Naive thymus-derived CD4-positive, alpha-beta T cell (primary cell): ENCODE results near the gene LDLRAD4. TPM values are rescaled to one million over a fixed set of nuclear protein-coding genes. Genes with fewer than 3 reads are reported as not detected.

Experiments
- ATAC-seq: fragments of 150-1000 bp; cut with Tn5 transposase; 2 replicates; pipeline ENCODE4 v1.10.0; 2021; ENCODE audit warnings: mild to moderate bottlenecking, moderate library complexity
- CTCF ChIA-PET: fragments of 350-600 bp; sonication (Branson Sonifier 250); formaldehyde crosslinking; loops from one replicate; lab custom pipeline; 2021; ENCODE audit warnings: antibody characterized with exemption; lab: Charles Lee
- POLR2A ChIA-PET: fragments of 350-600 bp; sonication (Branson Sonifier 250); formaldehyde crosslinking; loops from one replicate; lab custom pipeline; 2021; ENCODE audit warnings: antibody characterized with exemption, inconsistent platforms; lab: Charles Lee
- DNase-seq, 9 donors: peaks; one replicate each; pipeline versions ENCODE4 v3.0.0 to v3.0.0-alpha.2; 2020 to 2022; ENCODE audit warnings: mixed read lengths in 1 of 9
- H3K27ac ChIP-seq: one replicate; pipeline ENCODE4 v1.7.0; 2013; ENCODE audit warnings: mild to moderate bottlenecking, low read depth, low read length, moderate library complexity
- H3K27me3 ChIP-seq, 2 donors: one replicate each; pipeline ENCODE4 v1.7.0; 2013; ENCODE audit warnings: low read length in 2 of 2, mild to moderate bottlenecking in 2 of 2, moderate library complexity in 2 of 2; ENCODE audit not compliant: control insufficient read depth in 2 of 2, insufficient read depth in 2 of 2
- H3K36me3 ChIP-seq, 3 experiments: 1 replicate in 2 of 3; 2 replicates in 1 of 3; pipeline ENCODE4 v1.7.0; 2013; ENCODE audit warnings: low read length in 3 of 3, mild to moderate bottlenecking in 3 of 3, moderate library complexity in 1 of 3; ENCODE audit not compliant: insufficient read depth in 3 of 3, control insufficient read depth in 2 of 3
- H3K4me1 ChIP-seq, 2 donors: one replicate each; pipeline ENCODE4 v1.7.0; 2013; ENCODE audit warnings: low read length in 2 of 2, mild to moderate bottlenecking in 2 of 2, moderate library complexity in 1 of 2; ENCODE audit not compliant: control insufficient read depth in 2 of 2, insufficient read depth in 2 of 2
- H3K4me3 ChIP-seq: 2 replicates; pipeline ENCODE4 v1.7.0; 2013; ENCODE audit warnings: mild to moderate bottlenecking, low read length
- H3K9me3 ChIP-seq, 3 experiments: 1 replicate in 2 of 3; 2 replicates in 1 of 3; pipeline ENCODE4 v1.7.0; 2013; ENCODE audit warnings: low read length in 3 of 3; ENCODE audit not compliant: control insufficient read depth in 2 of 3
- H3K27ac Mint-ChIP-seq, 9 donors: one replicate each; pipeline ENCODE4 v1.8.0; 2020 to 2022; ENCODE audit warnings: mixed read lengths in 9 of 9, mild to moderate bottlenecking in 8 of 9, moderate library complexity in 5 of 9, inconsistent platforms in 2 of 9
- H3K27me3 Mint-ChIP-seq, 5 donors: one replicate each; pipeline ENCODE4 v1.8.0; 2021 to 2022; ENCODE audit warnings: mixed read lengths in 5 of 5, mild to moderate bottlenecking in 1 of 5
- H3K36me3 Mint-ChIP-seq, 5 donors: one replicate each; pipeline ENCODE4 v1.8.0; 2020 to 2022; ENCODE audit warnings: mixed read lengths in 5 of 5, mild to moderate bottlenecking in 3 of 5, inconsistent platforms in 1 of 5
- H3K4me1 Mint-ChIP-seq, 7 donors: one replicate each; pipeline ENCODE4 v1.8.0; 2020 to 2022; ENCODE audit warnings: mixed read lengths in 7 of 7, mild to moderate bottlenecking in 3 of 7, inconsistent platforms in 1 of 7
- H3K4me3 Mint-ChIP-seq, 10 donors: one replicate each; pipeline ENCODE4 v1.8.0; 2020 to 2022; ENCODE audit warnings: mild to moderate bottlenecking in 10 of 10, mixed read lengths in 10 of 10, moderate library complexity in 6 of 10, inconsistent platforms in 2 of 10
- H3K9me3 Mint-ChIP-seq, 11 donors: one replicate each; pipeline ENCODE4 v1.8.0; 2020 to 2022; ENCODE audit warnings: mixed read lengths in 11 of 11, mild to moderate bottlenecking in 4 of 11, inconsistent platforms in 1 of 11, moderate library complexity in 1 of 11
- intact Hi-C, 2 donors: fragments of 100-400 bp; cut with micrococcal nuclease; formaldehyde crosslinking; loops; one replicate each; pipeline ENCODE4 v1.15.1; 2023
- polyA plus RNA-seq, 2 donors: library from polyadenylated mRNA; unstranded; fragments of 300-500 nt; fragmentation: Illumina TruSeq; gene quantifications; one replicate each; pipeline ENCODE4 v1.2.3, GENCODE V29; 2021
- total RNA-seq, 6 experiments: library from RNA in 5 of 6; stranded (reverse) in 5 of 6; gene quantifications; 1 replicate in 5 of 6; 2 replicates in 1 of 6; pipeline ENCODE4 v1.2.3 and lab custom pipeline; 2021 to 2026

The LDLRAD4 gene
- total and polyA plus RNA-seq, 7 experiments from 2014 or later: 13.0 to 84.3 (median 53.7) TPM

DNA sequence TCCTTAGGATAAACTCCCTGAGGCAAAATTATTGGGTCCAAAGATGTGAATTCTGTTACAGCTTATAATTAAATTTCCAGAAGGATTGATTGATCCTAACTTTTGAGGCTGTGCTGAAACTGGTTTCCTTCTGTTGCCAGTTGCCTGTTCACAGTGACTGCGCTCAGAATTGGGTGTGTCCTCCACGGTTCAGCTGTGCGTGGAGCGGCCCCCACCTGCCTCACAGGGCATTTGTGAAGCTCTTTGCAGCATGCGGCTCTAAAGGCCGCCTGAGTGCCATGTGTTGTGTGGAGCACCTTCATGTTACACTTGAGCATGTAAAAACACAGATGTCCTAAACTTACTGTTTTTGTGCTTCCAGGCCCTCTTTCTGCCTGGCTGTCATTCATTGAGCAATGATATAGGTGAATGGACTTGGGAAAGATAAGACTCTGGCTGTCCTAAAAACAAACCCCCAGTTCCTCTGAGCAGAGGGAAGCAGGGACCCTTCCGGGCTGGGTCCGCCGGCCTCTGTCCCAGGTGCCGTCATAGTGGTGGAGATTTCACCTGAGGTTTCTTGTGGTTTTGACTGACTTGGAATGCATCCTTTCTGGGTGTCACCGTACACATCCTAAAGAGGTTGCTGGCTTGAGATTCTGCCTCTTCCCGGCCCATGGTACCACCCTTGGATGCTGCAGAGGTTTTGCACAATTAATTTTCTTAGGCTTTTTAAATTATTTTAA, 173.6 kb downstream of the LDLRAD4 start:
- no peak overlapping the region for H3K27ac ChIP-seq
- DNase-seq (peak in 3 of 9 donors; percentile 30 to 35 (median 31)), ATAC-seq (peak; percentile 50)
- Mint-ChIP-seq H3K36me3 (peaks cover 0 to 17% (median 9%) of the 10 kb centered on the region in 5 donors), H3K9me3 (no peaks in the 10 kb centered on the region), H3K4me3 (no peak overlapping the region), H3K27ac (peak overlapping the region in 3 of 9 donors; percentile 20 to 50 (median 33)), H3K4me1 (peaks cover 7 to 61% (median 29%) of the 10 kb centered on the region in 7 donors), H3K27me3 (no peaks in the 10 kb centered on the region)
- intact Hi-C loops: loop anchor here in 1 of 2 donors (1.0 kb wide), 1 partner anchor 176 kb away; no protein-coding TSS in a partner anchor
- H3K9me3 ChIP-seq: no peaks in the 10 kb centered on the region
- no peak overlapping the region for H3K4me3 ChIP-seq
- H3K36me3 ChIP-seq: peaks cover 0 to 8% (median 0%) of the 10 kb centered on the region in 3 experiments
- peaks cover 0 to 5% of the 10 kb centered on the region in 2 donors for H3K4me1 ChIP-seq
- ChIA-PET CTCF (no interaction called here), POLR2A (interaction anchor here (0.5 to 1.5 kb wide), 2 partner anchors 18 to 93 kb away, joined by 3 to 4 read pairs; no protein-coding TSS in a partner anchor)
- no peaks in the 10 kb centered on the region for H3K27me3 ChIP-seq

DNA sequence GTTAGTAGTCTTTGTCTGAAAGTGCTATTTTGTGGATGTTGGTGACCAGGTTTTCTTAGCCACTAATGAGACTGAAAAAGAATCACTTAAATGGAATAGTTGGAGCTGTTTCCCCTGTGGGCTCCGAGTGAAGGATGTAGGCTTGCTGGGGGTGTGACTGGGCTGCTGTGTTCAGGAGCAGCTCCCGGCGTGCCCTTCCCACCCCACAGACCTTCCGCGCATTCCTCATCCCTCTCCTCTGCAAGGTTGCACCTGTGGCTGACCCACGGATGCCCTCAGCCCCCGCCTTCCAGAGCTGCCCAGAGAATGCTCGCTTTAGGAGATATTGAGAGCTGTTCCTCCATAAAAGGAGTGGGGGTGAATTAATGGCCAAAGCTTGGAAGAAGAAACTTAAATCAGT, 174.3 kb downstream of the LDLRAD4 start:
- peaks cover 7 to 59% (median 27%) of the 10 kb centered on the region in 7 donors for H3K4me1 Mint-ChIP-seq
- peaks cover 0 to 3% (median 0%) of the 10 kb centered on the region in 3 experiments for H3K36me3 ChIP-seq
- ChIA-PET CTCF (no interaction called here), POLR2A (no interaction called here)
- no peak overlapping the region for H3K27ac ChIP-seq
- H3K27ac Mint-ChIP-seq: no peak overlapping the region
- H3K4me3 ChIP-seq: no peak overlapping the region
- DNase-seq (no peak), ATAC-seq (no peak)
- H3K36me3 Mint-ChIP-seq: peaks cover 0 to 21% (median 7%) of the 10 kb centered on the region in 5 donors
- peak overlapping the region in 1 of 10 donors; percentile 5 for H3K4me3 Mint-ChIP-seq
- no peaks in the 10 kb centered on the region for H3K27me3 ChIP-seq
- no peaks in the 10 kb centered on the region for H3K9me3 Mint-ChIP-seq
- intact Hi-C loops: loop anchor here in 1 of 2 donors (1.0 kb wide), 1 partner anchor 177 kb away; no protein-coding TSS in a partner anchor
- H3K4me1 ChIP-seq: peaks cover 0 to 5% of the 10 kb centered on the region in 2 donors
- no peaks in the 10 kb centered on the region for H3K9me3 ChIP-seq
- no peaks in the 10 kb centered on the region for H3K27me3 Mint-ChIP-seq

DNA sequence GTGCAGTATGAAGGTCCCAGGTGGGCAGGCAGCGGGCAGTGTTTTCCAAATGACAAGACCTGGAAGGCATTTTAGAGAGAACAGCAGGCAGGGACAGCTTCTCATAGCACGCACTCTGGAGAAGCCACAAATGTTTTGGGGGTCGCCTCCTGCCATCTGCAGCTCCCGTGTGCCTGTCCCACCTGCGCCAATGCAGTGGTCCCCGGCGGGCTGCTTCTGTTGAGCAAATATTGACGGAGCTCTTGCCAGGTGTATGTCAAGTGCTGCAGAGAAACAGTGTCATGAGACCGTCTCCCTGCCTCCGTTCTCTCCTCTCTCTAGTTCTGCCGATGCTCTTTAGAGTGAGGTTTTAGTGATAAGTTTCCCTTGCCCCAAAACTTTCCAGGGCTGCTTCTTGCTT, 174.8 kb downstream of the LDLRAD4 start:
- Mint-ChIP-seq H3K36me3 (peaks cover 0 to 16% (median 2%) of the 10 kb centered on the region in 5 donors), H3K27ac (peak overlapping the region in 2 of 9 donors; percentile 2 to 34), H3K9me3 (no peaks in the 10 kb centered on the region), H3K4me3 (peak overlapping the region in 1 of 10 donors; percentile 5), H3K27me3 (no peaks in the 10 kb centered on the region), H3K4me1 (peaks cover 7 to 54% (median 27%) of the 10 kb centered on the region in 7 donors)
- no peak for ATAC-seq
- H3K27me3 ChIP-seq: no peaks in the 10 kb centered on the region
- H3K4me1 ChIP-seq: peaks cover 0 to 5% of the 10 kb centered on the region in 2 donors
- no peak overlapping the region for H3K27ac ChIP-seq
- ChIA-PET CTCF (no interaction called here), POLR2A (no interaction called here)
- intact Hi-C loops: no loop called here
- no peak for DNase-seq
- H3K9me3 ChIP-seq: no peaks in the 10 kb centered on the region
- no peak overlapping the region for H3K4me3 ChIP-seq
- no peaks in the 10 kb centered on the region for H3K36me3 ChIP-seq

DNA sequence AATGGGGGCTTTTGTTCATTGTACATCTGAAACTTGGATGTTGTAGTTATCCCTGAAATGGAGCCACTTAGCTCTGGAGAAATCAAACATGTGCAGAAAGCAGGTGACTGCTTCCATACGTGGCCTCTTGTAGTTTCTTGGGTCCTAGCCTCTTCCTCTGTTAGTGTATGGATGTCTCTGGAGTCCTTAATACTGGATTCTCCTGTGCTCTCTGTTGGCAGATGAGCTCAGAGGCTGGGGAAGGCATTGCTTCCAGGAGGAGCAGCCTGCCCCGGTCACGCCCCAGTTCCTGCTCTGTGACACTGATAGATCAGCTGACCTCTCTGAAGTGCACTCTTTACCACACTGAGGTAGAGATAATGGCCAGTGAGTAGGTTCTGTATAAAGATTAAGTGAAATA, 176.2 kb downstream of the LDLRAD4 start:
- H3K4me1 ChIP-seq: peaks cover 0 to 5% of the 10 kb centered on the region in 2 donors
- CTCF ChIA-PET: no interaction called here
- H3K36me3 ChIP-seq: no peaks in the 10 kb centered on the region
- H3K4me3 ChIP-seq: no peak overlapping the region
- H3K27ac ChIP-seq: no peak overlapping the region
- H3K9me3 Mint-ChIP-seq: no peaks in the 10 kb centered on the region
- H3K4me1 Mint-ChIP-seq: peaks cover 7 to 52% (median 27%) of the 10 kb centered on the region in 7 donors
- H3K4me3 Mint-ChIP-seq: no peak overlapping the region
- intact Hi-C loops: no loop called here
- DNase-seq (no peak), ATAC-seq (no peak)
- H3K36me3 Mint-ChIP-seq: peaks cover 0 to 13% (median under 1%) of the 10 kb centered on the region in 5 donors
- no peaks in the 10 kb centered on the region for H3K27me3 Mint-ChIP-seq
- POLR2A ChIA-PET: no interaction called here
- H3K27ac Mint-ChIP-seq: peak overlapping the region in 2 of 9 donors; percentile 33 to 72
- H3K9me3 ChIP-seq: no peaks in the 10 kb centered on the region
- H3K27me3 ChIP-seq: no peaks in the 10 kb centered on the region

DNA sequence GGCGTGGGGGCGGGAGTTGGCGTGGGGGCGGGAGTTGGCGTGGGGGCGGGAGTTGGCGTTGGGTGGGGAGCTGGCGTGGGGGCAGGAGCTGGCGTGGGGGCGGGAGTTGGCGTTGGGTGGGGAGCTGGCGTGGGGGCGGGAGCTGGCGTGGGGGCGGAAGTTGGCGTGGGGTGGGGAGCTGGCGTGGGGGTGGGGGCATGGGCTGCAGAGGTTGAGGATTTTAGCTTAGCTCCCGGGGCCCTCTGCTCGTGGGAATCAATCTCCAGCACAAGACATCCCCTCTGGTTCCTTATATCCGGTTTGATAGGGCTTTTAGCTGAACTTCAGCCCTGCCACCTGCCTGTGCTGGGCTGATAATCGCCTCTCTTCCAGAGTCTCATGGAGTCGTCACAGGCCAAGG, 177.0 kb downstream of the LDLRAD4 start:
- ATAC-seq (no peak), DNase-seq (no peak)
- no peak overlapping the region for H3K4me3 Mint-ChIP-seq
- intact Hi-C loops: no loop called here
- Histone ChIP-seq H3K27ac (no peak overlapping the region), H3K4me1 (peaks cover 0 to 5% of the 10 kb centered on the region in 2 donors), H3K9me3 (no peaks in the 10 kb centered on the region), H3K4me3 (no peak overlapping the region), H3K27me3 (no peaks in the 10 kb centered on the region), H3K36me3 (no peaks in the 10 kb centered on the region)
- peaks cover 9 to 50% (median 28%) of the 10 kb centered on the region in 7 donors for H3K4me1 Mint-ChIP-seq
- H3K27ac Mint-ChIP-seq: no peak overlapping the region
- peaks cover 0 to 11% (median 6%) of the 10 kb centered on the region in 5 donors for H3K36me3 Mint-ChIP-seq
- CTCF ChIA-PET: no interaction called here
- POLR2A ChIA-PET: no interaction called here
- H3K9me3 Mint-ChIP-seq: no peaks in the 10 kb centered on the region
- H3K27me3 Mint-ChIP-seq: no peaks in the 10 kb centered on the region

DNA sequence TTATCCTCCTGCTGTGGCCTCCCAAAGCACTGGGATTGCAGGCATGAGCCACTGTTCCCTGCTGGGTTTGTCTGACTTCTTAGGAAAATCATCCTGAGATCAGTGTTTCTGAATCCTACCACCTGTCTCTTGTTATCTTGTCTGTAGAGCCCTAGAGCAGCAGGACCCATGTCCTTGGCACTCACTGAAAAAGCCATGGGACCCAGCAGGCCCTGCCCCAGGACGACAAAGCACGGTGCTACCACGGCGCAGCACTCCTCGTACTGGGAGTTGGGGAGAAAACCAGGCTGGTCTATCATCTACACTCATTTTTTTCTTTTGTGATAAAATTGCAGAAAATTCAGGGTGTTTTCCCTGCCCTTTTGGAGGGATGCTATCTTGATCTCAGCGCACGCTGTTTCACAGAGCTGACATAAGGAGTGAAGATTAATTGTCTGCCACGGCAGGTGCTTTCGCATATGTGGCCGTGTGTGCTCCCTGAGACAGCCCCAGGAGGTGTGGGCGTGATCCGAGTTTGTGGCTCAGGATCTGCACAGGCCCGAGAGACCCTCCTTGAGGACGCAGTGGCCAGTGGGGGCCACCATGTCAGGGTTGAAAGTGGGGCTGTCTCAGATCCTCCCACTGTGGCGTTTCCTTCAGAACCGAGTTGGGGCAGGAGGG, 179.1 kb downstream of the LDLRAD4 start:
- Histone ChIP-seq H3K4me3 (no peak overlapping the region), H3K4me1 (no peaks in the 10 kb centered on the region), H3K9me3 (no peaks in the 10 kb centered on the region), H3K27ac (no peak overlapping the region), H3K36me3 (no peaks in the 10 kb centered on the region), H3K27me3 (no peaks in the 10 kb centered on the region)
- ChIA-PET POLR2A (no interaction called here), CTCF (no interaction called here)
- Mint-ChIP-seq H3K9me3 (no peaks in the 10 kb centered on the region), H3K4me3 (no peak overlapping the region), H3K4me1 (peaks cover 15 to 49% (median 38%) of the 10 kb centered on the region in 7 donors), H3K27me3 (no peaks in the 10 kb centered on the region), H3K36me3 (peaks cover 0 to 7% (median 6%) of the 10 kb centered on the region in 5 donors), H3K27ac (no peak overlapping the region)
- ATAC-seq (no peak), DNase-seq (no peak)
- intact Hi-C loops: no loop called here
